Measurements from ENCODE around the gene SGSM1. TPM values are rescaled to one million over a fixed set of nuclear protein-coding genes. Genes with fewer than 3 reads are reported as not detected.
A peak's percentile ranks its signal among the peaks of the same experiment; 100 is the strongest.
"Not testable (repeated sequence)": the region's sequence is repeated elsewhere in the genome, so short reads cannot be mapped to it uniquely, and the experiment has no call there.

Gene SGSM1
- total and polyA plus RNA-seq, 4 donors: 0.57 to 4.5 (median 2.7) TPM

DNA sequence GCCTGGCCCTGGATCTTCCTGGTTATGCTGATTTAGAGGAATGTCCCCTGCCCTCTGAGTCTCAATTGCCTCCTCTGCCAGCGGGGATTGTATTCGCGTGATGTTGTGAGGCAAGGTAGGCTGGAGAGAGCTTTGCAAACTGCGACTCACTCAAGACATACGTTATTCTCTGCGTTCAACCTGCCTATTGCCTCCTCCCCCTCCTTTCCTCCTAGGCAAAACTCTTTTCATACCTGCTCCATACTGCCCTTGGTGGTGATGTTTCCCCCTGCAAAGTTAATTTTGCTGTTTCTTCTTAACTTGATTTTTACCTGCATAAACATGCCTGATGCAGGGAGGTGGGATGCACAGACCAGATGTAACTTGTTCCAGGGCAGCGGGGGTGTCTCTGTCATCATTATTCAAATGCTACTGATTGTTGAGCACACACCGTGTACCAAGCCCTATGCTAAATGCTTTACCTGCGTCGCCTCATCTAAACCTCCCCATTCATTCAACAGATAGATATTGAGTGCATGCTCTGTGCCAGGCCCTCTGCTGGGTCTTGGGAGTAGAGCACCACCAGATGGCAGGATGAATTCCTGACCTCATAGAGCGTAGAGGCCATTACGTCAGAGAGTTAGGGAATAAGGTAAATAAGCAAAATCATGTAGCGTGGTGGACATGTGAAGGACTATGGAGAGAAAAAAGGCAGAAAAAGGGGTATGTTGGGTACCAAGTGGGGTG, 29.0 kb downstream of the SGSM1 start:
- 65 to 74% methylated on average over 13 of the region's 13 CpGs for WGBS, 2 donors
- Histone ChIP-seq H3K9me3 (ENCODE audit: control insufficient read depth in 4 of 4, insufficient read depth in 3 of 4, low read length in 3 of 4) (no peaks in the 10 kb centered on the region), H3K36me3 (ENCODE audit: control insufficient read depth in 4 of 4, insufficient read depth in 4 of 4, low read length in 4 of 4) (no peaks in the 10 kb centered on the region), H3K9ac (ENCODE audit: insufficient read depth in 1 of 2, low read length in 2 of 2) (no peak overlapping the region), H3K4me1 (ENCODE audit: control insufficient read depth in 5 of 5, insufficient read depth in 5 of 5, low read length in 5 of 5) (no peaks in the 10 kb centered on the region), H3K27me3 (ENCODE audit: control insufficient read depth in 3 of 3, insufficient read depth in 3 of 3, low read length in 2 of 3) (peaks cover 0 to 6% (median 3%) of the 10 kb centered on the region in 3 donors), H3K4me3 (no peak overlapping the region), H3K27ac (ENCODE audit: low read depth in 1 of 2, low read length in 1 of 2) (no peak overlapping the region)
- TF ChIP-seq, protein P1, sequence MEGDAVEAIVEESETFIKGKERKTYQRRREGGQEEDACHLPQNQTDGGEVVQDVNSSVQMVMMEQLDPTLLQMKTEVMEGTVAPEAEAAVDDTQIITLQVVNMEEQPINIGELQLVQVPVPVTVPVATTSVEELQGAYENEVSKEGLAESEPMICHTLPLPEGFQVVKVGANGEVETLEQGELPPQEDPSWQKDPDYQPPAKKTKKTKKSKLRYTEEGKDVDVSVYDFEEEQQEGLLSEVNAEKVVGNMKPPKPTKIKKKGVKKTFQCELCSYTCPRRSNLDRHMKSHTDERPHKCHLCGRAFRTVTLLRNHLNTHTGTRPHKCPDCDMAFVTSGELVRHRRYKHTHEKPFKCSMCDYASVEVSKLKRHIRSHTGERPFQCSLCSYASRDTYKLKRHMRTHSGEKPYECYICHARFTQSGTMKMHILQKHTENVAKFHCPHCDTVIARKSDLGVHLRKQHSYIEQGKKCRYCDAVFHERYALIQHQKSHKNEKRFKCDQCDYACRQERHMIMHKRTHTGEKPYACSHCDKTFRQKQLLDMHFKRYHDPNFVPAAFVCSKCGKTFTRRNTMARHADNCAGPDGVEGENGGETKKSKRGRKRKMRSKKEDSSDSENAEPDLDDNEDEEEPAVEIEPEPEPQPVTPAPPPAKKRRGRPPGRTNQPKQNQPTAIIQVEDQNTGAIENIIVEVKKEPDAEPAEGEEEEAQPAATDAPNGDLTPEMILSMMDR (IDR thresholded peaks at IDR 0.05; ENCODE audit: control extremely low read depth, extremely low read depth): no peak
- ATAC-seq (ENCODE audit: insufficient read depth, low FRiP score): no peak
- DNase-seq: peak in 1 of 3 donors; percentile 19

- no peak for ATAC-seq (ENCODE audit: insufficient read depth, low FRiP score)
- Histone ChIP-seq H3K9me3 (ENCODE audit: control insufficient read depth in 4 of 4, insufficient read depth in 3 of 4, low read length in 3 of 4) (no peaks in the 10 kb centered on the region), H3K9ac (ENCODE audit: insufficient read depth in 1 of 2, low read length in 2 of 2) (no peak overlapping the region), H3K4me3 (no peak overlapping the region), H3K27ac (ENCODE audit: low read depth in 1 of 2, low read length in 1 of 2) (no peak overlapping the region), H3K36me3 (ENCODE audit: control insufficient read depth in 4 of 4, insufficient read depth in 4 of 4, low read length in 4 of 4) (no peaks in the 10 kb centered on the region), H3K27me3 (ENCODE audit: control insufficient read depth in 3 of 3, insufficient read depth in 3 of 3, low read length in 2 of 3) (no peaks in the 10 kb centered on the region), H3K4me1 (ENCODE audit: control insufficient read depth in 5 of 5, insufficient read depth in 5 of 5, low read length in 5 of 5) (no peaks in the 10 kb centered on the region)
- 54 to 63% methylated on average over 1 of the region's 1 CpG for WGBS, 2 donors
- TF ChIP-seq, protein P1 (IDR thresholded peaks at IDR 0.05; ENCODE audit: control extremely low read depth, extremely low read depth): no peak
- no peak for DNase-seq
Measured at GRCh38 chr22:24836282-24836681, 30.3 kb downstream of the SGSM1 start.

- not testable (repeated sequence) for H3K36me3 ChIP-seq (ENCODE audit: control insufficient read depth in 4 of 4, insufficient read depth in 4 of 4, low read length in 4 of 4); H3K4me3 ChIP-seq; ATAC-seq (ENCODE audit: insufficient read depth, low FRiP score); H3K27ac ChIP-seq (ENCODE audit: low read depth in 1 of 2, low read length in 1 of 2); H3K9ac ChIP-seq (ENCODE audit: insufficient read depth in 1 of 2, low read length in 2 of 2); H3K4me1 ChIP-seq (ENCODE audit: control insufficient read depth in 5 of 5, insufficient read depth in 5 of 5, low read length in 5 of 5); H3K27me3 ChIP-seq (ENCODE audit: control insufficient read depth in 3 of 3, insufficient read depth in 3 of 3, low read length in 2 of 3); H3K9me3 ChIP-seq (ENCODE audit: control insufficient read depth in 4 of 4, insufficient read depth in 3 of 4, low read length in 3 of 4); DNase-seq
- 80 to 96% methylated on average over 2 to 3 of the region's 8 CpGs for whole genome bisulfite sequencing, 2 donors
Measured at GRCh38 chr22:24837517-24837916, 31.5 kb downstream of the SGSM1 start.

GRCh38 chr22:24841261-24841660, 35.2 kb downstream of the SGSM1 start:
- no peaks in the 10 kb centered on the region for H3K4me1 ChIP-seq (ENCODE audit: control insufficient read depth in 5 of 5, insufficient read depth in 5 of 5, low read length in 5 of 5)
- no peaks in the 10 kb centered on the region for H3K36me3 ChIP-seq (ENCODE audit: control insufficient read depth in 4 of 4, insufficient read depth in 4 of 4, low read length in 4 of 4)
- no peak overlapping the region for H3K9ac ChIP-seq (ENCODE audit: insufficient read depth in 1 of 2, low read length in 2 of 2)
- TF ChIP-seq, protein P1 (IDR thresholded peaks at IDR 0.05; ENCODE audit: control extremely low read depth, extremely low read depth): no peak
- WGBS, 2 donors: 45 to 68% methylated on average over 1 of the region's 1 CpG
- ATAC-seq (ENCODE audit: insufficient read depth, low FRiP score) (no peak), DNase-seq (peak in 1 of 3 donors; percentile 12)
- no peak overlapping the region for H3K4me3 ChIP-seq
- no peaks in the 10 kb centered on the region for H3K27me3 ChIP-seq (ENCODE audit: control insufficient read depth in 3 of 3, insufficient read depth in 3 of 3, low read length in 2 of 3)
- H3K9me3 ChIP-seq (ENCODE audit: control insufficient read depth in 4 of 4, insufficient read depth in 3 of 4, low read length in 3 of 4): no peaks in the 10 kb centered on the region
- H3K27ac ChIP-seq (ENCODE audit: low read depth in 1 of 2, low read length in 1 of 2): no peak overlapping the region

Data from lung (tissue), 12 donors.